Muscle of arm (tissue), 12 donors: Measurements from ENCODE around the gene PMM1. TPM values are rescaled to one million over a fixed set of nuclear protein-coding genes. Genes with fewer than 3 reads are reported as not detected.
"Not testable (repeated sequence)": the region's sequence is repeated elsewhere in the genome, so short reads cannot be mapped to it uniquely, and the experiment has no call there.

Source experiments
- DNase-seq: peaks from one replicate; pipeline ENCODE4 v3.0.0-alpha.2; 2013
- polyA plus RNA-seq, 12 donors: library from polyadenylated mRNA; unstranded; fragments of 120-200 nt; gene quantifications; one replicate each; pipeline ENCODE4 v1.2.1, GENCODE V29; 2013; ENCODE audit not compliant: insufficient read length in 12 of 12

Gene PMM1
- polyA plus RNA-seq, 12 donors, result 20.4 to 26.9 (median 23.1) TPM; not detected in 1

- no peak for DNase-seq
Observed at GRCh38 chr22:41565403-41566054, 24.1 kb downstream of the PMM1 start.

- DNase-seq, result no peak
Observed at GRCh38 chr22:41564563-41564962, 25.1 kb downstream of the PMM1 start.

DNA sequence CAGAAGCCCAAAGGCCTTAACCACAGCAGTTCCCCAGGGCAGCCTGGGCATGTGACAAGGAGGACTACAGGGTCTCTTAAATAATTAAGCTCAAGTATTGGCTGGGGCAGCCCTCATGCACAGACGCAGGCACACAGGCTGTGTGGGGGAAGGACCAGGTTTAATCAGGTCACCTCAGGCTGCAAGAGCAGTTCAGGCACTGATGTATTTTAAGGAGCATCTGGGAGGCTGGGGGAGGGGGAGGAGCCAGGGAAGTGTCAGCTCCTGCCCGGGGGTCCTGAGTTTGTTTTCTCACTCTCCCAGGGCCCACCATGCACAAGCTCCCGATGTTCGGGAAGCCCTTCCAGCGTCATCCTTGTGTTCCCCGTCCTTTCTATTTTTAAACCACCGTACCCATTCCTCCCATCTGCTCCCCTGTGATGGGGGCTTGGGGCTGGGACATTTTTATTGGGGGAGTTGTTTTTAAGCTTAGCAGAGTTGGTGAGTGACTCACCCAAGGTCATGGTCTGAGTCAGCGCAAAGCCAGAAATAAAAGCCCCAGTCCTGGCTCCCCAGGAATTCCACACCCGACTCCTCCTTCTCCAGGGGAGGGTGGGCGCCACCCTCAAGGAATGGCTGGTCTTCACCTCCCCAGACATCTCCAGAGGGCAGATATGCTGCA is 26.5 kb downstream of the PMM1 start:
- DNase-seq, result no peak

GRCh38 chr22:41562461-41562860 is 27.2 kb downstream of the PMM1 start:
- no peak for DNase-seq

DNA sequence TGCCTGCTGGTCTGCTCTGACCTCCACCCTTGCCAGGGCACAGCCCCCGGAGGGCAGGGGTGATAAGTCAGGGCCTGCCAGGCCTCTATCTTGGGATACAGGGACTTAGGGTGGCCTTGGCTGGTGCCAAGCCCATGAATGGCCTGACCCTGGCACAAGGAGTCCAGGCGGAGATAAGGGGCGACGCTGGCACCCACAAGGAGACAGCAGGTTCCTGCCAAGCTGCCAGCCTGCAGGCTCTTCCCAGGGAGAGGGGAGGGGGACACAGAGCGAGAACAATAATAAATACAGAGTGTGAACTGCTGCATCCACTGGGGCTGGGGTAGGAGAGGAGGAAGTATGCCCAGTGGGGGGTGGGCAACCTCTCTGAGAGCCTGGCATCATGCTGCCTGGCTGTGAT is 27.9 kb downstream of the PMM1 start:
- DNase-seq, result no peak

DNA sequence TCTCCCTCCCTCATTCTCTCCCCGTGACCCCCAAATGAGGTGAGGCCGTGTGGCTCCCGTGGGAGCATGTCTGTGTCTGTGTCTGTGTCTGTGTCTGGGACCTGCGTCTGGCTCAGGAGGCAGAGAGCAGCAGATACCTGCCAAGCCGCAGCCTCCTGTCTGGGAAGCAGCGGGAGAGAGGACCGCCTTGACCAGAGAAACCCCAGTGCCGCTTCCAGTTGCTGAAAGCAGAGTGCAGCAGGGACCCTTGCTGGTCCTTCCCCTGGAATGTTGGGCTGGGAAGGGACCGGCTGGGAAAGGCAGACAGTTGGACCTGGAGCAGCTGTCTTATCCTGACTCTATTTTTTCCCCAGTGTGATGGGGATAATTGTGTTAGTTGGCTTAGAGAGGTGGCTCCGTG is 28.3 kb downstream of the PMM1 start:
- no peak for DNase-seq

DNA sequence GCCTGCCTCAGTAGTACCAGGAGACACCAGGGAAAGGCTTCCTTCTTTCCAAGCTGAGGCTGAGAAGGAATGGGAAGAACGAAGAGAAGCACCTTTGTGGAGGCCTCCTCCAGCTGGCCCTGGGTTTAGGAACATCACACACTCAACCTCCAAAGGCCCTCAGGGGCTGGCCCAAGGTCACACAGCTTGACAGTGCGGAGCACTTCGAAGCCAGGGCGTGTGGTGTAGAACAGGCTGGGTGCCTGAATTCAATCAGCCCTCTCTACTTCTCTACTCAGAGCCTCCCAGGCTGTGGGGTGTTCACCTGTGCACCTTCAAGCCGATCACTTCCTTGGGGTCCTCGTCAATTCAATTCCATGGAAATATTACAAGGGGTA is 29.6 kb downstream of the PMM1 start:
- no peak for DNase-seq

DNA sequence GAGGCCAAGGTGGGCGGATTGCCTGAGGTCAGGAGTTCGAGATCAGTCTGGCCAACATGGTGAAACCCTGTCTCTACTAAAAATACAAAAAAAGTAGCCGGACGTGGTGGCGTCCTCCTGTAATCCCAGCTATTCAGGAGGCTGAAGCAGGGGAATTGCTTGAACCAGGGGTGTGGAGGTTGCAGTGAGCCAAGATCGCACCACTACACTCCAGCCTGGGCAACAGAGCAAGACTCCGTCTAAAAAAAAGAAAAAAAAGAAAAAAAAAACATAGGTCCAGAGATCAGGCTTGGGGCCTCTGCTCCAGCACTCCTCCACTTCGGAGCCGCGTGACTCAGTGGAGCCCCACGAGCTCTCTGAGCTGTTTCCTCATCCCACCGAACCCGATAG is 31.4 kb downstream of the PMM1 start:
- DNase-seq, result not testable (repeated sequence)

DNA sequence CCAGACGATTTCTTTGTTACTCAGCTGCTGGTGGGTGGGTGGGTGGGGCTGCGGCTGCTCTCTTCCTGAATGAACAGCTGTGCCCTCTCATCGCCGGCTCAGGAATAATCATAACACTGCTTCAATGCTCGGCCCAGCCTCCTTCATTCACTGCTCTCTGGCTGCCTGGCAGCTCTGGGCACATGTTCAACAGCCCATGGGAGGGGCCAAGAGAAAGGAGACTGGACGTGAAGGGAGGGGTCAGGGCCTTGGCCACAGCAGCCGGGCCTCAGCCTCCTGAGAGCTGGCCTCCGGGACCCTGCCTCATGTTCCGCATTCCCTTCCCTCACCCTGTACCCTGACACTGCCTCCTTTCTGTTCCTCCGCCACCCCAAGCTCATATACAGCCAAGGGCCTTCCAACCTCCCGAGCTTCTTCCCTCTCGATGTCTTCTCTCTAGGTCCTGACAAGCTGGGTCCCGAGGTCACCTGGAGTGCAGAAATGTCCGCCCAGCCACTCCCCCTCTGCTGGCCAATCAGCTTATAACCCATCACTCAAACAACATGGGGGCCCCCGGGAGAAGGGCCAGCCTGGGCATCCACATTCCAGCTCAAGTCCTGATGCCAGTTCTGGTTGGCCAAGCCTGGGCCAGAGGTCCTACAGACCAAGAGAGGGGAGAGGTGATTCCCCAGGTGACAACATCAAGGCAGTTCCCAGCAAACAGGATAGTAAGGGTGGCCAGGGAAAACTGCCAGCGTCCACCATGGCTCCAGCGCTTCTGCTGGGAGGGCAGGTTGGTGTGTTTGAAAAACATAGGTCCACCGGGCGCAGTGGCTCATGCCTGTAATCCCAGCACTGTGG is 32.0 kb downstream of the PMM1 start:
- peak; percentile 52 for DNase-seq

DNA sequence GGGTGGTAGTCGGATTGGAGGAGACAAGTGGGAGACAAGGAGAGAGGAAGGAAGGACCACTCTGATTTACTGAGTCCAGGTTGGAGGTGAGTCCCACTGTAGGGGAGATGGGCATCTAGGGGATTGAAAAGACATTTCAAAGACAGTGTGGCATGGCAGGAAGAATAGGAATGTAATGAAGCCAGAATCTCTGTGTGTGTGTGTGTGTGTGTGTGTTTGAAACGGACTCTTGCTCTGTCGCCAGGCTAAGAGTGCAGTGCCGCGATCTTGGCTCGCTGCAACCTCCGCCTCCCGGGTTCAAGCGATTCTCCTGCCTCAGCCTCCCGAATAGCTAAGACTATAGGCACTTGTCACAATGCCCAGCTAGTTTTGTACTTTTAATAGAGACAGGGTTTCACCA is 33.1 kb downstream of the PMM1 start:
- DNase-seq, result no peak

DNA sequence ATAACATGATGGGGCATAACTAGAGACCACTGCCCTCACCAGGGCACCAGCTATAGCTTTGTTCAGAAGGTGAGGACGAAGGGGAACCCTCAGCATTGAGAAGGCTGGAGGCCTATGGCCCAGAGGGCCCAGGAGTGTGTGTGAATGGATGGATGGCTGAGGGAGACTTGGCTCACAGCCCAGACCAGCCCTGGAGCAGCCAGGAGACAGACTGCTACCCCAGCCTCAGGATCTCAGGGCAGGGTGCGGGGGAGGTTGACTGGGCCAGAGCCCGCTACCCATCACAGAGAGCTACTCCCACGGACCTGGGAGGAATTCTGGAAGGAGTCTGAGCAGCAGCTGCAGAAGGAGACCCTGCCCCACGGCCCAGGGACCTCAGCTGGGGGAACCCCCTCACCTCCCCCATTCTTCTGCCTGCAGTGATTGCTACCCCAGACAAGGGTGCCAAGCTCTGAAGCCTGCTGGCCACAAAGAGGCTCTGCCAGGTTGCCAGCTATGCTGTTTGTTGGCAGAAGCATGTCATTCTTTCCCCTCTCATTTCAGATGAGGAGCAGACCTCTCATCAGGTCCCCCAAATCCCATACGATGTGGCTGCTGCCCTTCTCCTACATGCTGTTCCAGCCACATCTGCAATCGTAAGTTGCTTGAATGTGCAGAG is 34.2 kb downstream of the PMM1 start:
- DNase-seq, result no peak

DNA sequence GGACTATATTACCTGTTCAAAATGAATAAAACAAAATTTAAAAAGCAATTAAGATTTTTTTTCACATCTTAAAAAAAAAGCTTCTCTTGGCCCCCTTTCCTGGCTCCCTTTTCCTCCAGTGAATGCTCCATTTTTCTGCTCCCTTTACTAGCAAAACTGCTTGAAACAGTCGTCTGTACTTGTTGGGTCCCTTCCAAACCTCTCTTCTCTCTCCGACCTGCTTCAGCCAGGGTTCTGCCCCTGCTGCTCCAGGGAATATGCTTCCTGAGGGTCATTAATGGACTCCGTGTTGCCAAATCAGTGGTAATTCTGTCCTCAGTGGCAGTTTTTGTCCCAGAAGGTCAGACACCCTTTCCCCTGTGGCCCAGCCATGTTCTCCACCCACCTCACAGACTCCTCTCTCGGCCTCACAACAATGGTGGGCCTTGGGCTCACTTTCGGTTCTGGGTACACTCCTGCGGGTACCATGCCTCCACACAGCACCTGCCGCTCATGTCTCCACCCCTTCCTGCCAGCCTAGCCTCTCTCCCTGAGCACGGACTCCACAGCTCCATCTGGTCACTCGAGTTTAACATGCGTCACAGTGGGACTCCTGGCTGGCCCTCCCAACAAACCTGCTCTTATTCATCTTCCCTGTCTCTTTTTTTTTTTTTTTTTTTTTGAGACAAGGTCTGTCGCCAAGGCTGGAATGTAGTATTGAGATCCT is 37.6 kb downstream of the PMM1 start:
- no peak for DNase-seq

DNA sequence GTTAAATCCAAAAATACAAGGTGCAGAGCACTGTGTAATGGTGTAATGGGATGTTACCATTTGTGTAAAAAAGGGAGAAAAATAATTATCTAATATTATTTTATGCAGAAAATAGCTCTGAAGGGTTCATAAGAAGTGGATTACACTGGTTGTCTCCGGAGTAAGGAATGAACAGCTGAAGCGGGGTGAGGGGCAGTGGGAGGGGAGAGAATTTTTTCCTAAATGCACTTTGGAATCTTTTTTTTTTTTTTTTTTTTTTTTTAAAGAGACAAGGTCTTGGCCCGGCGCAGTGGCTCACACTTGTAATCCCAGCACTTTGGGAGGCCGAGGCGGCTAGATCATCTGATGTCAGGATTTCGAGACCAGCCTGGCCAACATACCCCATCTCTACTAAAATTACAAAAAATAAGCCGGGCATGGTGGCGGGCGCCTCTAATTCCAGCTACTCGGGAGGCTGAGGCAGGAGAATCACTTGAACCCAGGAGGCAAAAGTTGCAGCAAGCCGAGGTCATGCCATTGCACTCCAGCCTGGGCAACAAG is 38.6 kb downstream of the PMM1 start:
- no peak for DNase-seq

DNA sequence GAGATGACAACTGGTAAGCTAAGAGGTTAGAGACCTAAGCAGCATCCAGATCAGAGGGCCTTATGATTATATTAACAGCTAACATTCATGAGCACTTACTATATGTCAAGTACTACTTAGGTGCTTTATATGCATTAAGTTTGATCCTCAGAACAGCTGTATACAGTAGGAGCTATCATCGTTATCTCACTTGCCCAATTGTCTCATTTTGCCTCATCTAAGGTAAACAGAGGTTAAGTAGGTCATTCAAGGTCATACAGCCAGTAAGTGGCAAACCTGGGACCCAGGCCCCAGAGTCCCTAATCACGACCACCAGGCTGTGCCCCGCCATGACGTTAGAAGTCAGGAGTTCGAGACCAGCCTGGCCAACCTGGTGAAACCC is 40.8 kb downstream of the PMM1 start:
- DNase-seq, result no peak

GRCh38 chr22:41544671-41545476 is 44.8 kb downstream of the PMM1 start:
- no peak for DNase-seq

- peak; percentile 98 for DNase-seq
Observed at GRCh38 chr22:41543854-41544670, 45.6 kb downstream of the PMM1 start, which contains the start of gene POLR3H. POLR3H (minus strand) TSS chr22:41544470; CDS start chr22:41544101, 369 bp downstream.

GRCh38 chr22:41542224-41542623 is 47.4 kb downstream of the PMM1 start:
- no peak for DNase-seq

DNA sequence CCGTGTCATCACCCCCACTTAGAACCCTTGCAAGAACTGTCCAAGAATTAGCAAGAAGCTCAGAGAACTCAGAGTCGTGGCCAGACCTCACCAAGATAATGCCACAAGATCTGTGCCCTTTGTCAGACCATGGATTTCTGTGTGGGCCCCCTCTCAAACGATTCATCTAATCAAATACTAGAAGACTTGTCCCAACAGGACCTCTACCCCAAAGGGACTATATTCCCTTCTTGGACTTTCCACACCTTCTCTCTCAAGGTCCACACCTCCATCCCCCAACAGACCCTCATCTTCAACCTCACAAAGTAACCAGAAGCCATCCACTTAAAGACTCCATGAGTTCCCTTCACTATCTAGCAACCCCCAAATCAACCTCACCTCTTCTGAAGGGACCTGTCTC is 48.2 kb downstream of the PMM1 start:
- no peak for DNase-seq

DNA sequence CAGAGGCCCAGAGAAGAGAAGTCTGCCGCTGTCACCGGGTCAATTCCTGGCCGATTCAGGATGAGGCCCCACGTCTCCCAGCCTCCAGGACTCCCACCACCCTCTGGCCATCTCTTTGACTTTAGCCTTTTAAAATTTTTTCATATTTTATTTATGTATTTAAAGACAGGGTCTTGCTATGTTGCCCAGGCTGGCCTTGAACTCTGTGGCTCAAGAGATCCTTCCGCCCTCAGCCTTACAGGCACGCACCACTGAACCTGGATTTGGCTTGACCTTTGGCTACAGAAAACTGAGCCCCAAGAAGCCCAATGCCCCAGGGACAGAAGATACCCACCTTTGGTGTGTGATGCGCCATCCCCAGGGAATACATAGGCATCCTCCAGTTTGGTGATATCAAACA is 49.3 kb downstream of the PMM1 start:
- no peak for DNase-seq

DNA sequence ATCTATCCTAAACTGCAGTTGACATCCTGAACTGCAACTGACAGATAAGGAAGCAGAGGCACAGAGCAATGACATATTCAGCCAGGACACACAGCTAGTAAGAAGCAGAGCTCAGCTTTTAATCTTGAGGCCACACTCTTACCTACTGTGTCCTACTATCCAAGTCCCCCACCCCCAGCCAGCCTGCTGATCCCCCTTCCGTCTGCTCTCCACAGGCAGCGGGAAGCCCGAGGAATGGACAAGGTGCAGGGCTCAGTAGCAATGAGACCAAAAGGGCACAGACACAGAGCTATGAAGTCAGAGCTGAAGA is 49.7 kb downstream of the PMM1 start:
- no peak for DNase-seq
